ENCODE measurements around the gene MARK3.

MARK3 gene

GRCh38 chr14:103367995-103368394 lies 17.2 kb upstream of the MARK3 start:
- DNase-seq = no peak

- no peak for DNase-seq
Measured at GRCh38 chr14:103370087-103370486, 15.1 kb upstream of the MARK3 start.

- DNase-seq = no peak
Measured at GRCh38 chr14:103372017-103372416, 13.2 kb upstream of the MARK3 start.

GRCh38 chr14:103372552-103373304 lies 12.5 kb upstream of the MARK3 start:
- no peak for DNase-seq

- DNase-seq = no peak
Measured at GRCh38 chr14:103374121-103374520, 11.1 kb upstream of the MARK3 start.

GRCh38 chr14:103377522-103378037 lies 7.6 kb upstream of the MARK3 start:
- no peak for DNase-seq

GRCh38 chr14:103378038-103378854 lies 7.0 kb upstream of the MARK3 start:
- DNase-seq = no peak

- DNase-seq = no peak
Measured at GRCh38 chr14:103380719-103381377, 4.4 kb upstream of the MARK3 start.

- no peak for DNase-seq
Measured at GRCh38 chr14:103382376-103382775, 2.8 kb upstream of the MARK3 start.

- DNase-seq = no peak
Measured at GRCh38 chr14:103384450-103385151, 614 bp upstream of the MARK3 start.

GRCh38 chr14:103385929-103386712 lies 906 bp downstream of the MARK3 start:
- DNase-seq = no peak

- no peak for DNase-seq
Measured at GRCh38 chr14:103386713-103387329, 1.6 kb downstream of the MARK3 start.

- DNase-seq = no peak
Measured at GRCh38 chr14:103388664-103389063, 3.4 kb downstream of the MARK3 start.

GRCh38 chr14:103390605-103391004 lies 5.4 kb downstream of the MARK3 start:
- no peak for DNase-seq

- DNase-seq = peak; percentile 73
Measured at GRCh38 chr14:103391048-103391447, 5.8 kb downstream of the MARK3 start.

- no peak for DNase-seq
Measured at GRCh38 chr14:103392106-103392505, 6.9 kb downstream of the MARK3 start.

- no peak for DNase-seq
Measured at GRCh38 chr14:103392572-103392971, 7.4 kb downstream of the MARK3 start.

GRCh38 chr14:103393070-103393469 lies 7.9 kb downstream of the MARK3 start:
- no peak for DNase-seq

- DNase-seq = peak; percentile 70
Measured at GRCh38 chr14:103393676-103394626, 8.7 kb downstream of the MARK3 start.

GRCh38 chr14:103395244-103395643 lies 10.0 kb downstream of the MARK3 start:
- DNase-seq = no peak
